HPDE6-E6E7 (cell line): Measurements from ENCODE around the gene PTPN7.
"Not testable (repeated sequence)": the region's sequence is repeated elsewhere in the genome, so short reads cannot be mapped to it uniquely, and the experiment has no call there.

Experiments
- DNase-seq: peaks from one replicate; pipeline ENCODE4 v3.0.0; 2011; ENCODE audit warnings: missing footprints; ENCODE audit errors: extremely low spot score

The PTPN7 gene

DNA sequence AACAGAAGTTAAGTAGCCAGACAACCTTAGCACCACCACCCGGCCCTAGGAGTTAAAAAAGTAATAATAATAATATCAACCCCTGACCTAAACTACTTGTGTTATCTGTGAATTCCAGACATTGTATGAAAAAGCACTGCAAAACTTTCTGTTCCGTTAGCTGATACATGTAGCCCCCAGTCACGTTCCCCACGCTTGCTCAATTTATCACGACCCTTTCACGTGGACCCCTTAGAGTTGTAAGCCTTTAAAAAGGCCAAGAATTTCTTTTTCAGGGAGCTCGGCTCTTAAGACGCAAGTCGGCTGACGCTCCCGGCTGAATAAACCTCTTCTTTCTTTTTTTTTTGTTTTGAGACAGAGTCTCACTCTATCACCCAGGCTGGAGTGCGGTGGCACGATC, 6.7 kb upstream of the PTPN7 start:
- DNase-seq = not testable (repeated sequence)

DNA sequence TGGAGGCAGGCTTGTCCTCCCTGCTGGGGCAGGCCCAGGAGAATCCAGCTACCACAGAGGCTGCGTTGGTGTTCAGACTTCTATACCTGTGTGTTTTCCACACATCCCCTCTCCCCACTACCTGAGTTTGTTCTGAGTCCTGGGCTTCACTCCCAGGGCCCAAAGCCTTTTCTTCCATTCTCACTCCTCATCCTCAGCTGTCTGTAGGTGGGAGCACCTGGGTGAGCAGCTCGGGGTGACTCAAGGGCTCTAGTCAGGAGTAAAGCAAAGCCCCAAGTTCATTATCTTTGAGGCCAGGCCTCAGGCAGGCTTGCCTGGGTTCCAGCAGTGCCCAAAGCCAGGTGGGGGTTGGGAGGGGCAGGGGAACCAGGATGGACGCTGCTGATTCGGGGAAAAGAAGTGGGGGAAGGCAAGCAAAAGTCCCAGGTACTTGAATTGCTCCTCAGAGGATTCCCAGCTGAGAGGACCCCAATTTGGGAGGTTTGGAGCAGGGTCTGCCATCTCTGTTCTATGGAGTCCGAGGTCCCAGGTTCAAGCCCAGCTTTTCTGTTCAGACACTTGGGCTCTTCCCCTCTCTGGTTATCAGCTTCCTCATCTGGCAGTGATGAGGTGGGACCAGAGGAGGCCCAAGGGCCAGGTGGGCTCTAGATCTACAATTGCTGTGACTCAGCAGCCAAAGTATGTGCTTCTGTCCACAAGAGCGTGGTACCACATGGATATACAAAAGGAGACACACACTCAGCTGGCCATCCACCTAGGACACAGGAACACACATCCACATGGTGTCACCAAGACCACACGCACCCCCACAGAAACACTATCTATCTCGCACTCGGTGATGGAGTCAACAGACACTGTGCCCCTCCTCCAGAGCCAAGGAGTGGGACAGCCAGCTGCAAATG, 5.8 kb upstream of the PTPN7 start:
- DNase-seq = no peak

DNA sequence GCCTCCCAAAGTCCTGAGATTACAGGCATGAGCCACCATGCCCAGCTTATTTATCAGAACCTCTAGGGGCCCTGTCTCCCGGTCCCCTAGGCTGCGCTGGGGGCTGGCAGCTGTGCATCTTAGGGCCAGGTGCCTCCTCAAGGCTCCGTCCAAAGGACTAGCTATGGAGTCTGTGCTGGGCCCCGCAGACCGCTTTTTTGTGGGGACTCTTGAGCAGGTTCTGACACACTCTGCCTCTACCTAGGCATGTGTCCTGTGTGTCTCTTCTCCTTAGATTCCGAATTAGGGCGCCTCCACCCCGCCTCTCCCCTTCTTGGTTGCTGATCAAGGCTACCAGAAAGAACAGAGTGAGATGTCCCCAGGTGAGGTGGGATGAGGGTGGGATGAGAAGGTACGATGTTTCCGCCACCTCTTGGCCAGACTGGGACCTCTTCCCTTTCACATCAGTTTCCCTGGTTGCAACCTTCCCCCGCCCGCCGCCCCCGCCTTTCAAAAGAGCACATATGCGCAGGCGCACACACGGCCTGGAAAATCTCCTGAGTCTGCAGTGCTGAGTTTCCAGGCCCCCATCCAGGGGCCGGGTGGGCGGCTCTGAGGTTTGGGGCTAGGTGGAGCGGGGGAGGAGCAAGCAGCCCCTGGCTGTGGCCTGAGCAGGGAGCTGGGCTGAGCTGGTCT, 5.0 kb upstream of the PTPN7 start:
- DNase-seq = no peak

DNA sequence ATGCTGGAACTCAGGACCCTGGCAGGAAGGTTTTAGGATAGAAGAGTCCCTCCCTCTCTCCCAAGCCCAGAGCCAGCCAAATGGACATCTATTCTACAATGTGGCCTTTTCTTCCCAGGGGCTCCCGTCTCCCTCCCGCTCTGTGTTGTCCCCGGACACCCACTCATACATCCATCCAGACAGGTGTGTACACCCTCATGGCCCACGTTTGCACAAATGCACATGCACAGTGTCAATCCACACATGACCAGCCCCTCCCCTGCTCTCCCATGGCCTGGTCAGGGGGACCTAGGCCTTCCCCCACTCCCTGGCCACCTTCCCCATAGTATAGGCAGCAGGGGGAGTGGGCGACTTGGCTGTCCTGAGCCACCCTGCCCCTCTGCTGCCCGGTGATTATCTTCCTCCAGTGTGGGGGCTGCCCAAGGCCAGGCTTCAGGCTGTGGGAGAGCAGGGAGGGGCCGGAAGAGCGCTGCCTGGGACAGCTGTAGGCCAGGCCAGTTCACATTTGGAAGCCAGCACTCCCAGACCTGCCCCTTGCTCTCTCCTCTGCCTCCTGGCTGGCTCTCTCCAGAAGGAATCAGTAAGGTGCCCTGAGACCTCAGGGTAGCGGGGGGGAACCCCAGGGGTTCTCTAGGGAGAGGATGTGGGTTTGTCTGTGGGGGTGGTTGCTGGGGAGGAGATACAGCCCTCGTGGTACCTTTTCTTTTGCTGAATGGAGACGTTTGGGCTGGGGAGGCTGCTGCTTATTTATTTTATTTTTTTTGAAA, 4.1 kb upstream of the PTPN7 start:
- no peak for DNase-seq

DNA sequence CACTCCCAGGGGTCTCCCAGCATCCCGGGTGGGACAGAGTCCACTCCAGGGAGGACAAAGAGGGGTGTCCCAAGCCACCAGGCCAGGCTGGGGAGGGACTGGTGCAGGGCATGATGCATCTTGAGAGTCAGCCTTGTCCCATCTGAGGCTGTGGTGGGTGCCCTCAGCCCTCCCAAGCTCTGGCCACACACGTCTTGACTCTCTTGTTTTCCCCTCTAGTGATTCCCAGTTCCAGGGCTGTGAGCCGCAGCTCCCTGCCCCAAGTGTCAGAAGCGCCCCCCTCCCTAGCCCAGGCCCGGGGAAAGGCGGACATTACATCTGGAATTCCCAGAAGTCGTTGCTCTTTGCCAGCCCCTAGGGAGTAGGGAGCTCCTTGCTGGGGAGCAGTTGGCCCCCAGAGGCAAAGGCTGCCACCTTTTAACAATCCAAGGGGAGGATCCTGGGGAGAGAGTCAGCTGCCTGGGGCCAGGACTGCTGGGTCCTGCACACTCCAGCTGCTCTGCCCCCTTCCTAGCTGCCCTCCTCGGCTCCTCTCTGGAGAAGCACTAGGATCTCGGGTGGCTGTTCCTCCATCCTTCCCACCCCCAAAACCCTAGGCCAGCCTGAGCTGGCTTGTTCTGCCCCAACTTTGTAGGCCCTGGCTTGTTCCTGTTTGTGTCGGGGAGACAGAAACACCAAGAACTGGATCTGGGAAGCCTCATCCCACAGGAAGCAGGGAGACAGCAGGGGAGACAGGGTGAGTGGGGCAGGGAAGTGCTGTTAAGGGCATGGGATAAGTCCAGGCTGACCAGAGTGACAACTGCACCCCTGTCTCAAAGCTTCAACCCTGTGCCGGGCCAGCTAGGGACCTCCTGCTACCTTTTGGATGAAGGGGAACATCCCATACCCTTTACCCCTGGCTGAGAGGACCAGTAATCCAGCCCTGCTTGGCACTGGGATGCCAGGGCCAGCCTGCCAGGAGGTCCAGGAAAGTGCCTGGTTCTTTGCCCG, 3.2 kb upstream of the PTPN7 start:
- no peak for DNase-seq

DNA sequence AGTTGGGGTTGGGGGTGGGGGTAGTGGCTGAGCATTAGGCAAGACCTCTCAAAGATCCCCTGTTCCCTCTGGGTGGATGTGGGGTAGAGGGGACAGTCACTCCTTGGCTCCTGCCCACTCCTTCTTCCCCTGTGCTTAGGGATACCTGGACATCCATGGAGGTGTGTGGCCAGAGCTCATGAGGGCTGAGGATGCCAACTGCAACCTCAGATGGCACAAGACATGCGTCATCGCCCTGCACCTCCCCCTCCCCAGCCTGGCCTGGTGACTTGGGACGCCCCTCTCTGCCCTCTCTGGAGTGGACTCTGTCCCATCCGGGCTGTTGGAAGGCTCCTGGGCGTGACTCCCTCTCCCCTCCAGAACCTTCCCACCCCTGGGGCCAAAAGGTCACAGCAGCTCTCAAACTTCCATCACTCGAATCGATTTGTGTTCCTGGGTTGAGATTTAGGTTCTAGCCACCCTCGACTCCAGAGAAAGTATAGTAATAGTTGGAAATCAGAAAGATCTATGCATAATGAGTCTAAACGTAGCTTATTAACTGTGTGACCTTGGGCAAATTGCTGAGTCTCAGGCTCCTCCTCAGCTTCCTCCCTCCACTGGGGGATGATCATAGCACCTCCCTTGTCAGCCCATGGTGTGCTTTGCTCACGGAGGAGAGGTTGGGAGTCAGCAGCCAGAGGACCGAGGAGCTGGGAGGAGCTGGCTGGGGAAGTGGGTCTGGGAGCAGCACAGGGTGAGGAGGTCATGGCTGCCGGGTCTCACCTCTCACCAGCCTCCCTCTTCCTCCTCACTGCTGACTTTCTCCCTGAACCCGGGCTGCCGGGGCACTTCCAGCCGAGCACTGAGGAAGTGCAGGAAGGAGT, 2.2 kb upstream of the PTPN7 start:
- no peak for DNase-seq

DNA sequence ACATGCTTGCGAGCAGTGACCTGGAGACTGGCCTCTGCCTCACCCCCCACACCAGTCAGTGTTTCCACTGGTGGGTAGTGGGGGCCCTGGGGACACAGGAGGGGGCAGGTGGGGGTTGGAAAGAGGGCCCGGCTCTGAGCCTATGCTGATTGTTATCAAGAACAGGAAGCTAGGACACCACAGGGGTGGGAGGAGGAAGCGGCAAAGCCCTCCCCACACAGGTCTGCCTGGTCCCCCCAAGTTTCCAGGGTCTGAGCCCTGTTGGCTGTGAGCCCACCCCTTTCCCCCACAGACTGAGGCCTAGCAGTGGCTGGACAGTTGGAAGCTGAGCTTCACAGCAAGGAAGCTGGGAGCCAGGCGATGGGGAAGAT, 1.6 kb upstream of the PTPN7 start:
- no peak for DNase-seq

DNA sequence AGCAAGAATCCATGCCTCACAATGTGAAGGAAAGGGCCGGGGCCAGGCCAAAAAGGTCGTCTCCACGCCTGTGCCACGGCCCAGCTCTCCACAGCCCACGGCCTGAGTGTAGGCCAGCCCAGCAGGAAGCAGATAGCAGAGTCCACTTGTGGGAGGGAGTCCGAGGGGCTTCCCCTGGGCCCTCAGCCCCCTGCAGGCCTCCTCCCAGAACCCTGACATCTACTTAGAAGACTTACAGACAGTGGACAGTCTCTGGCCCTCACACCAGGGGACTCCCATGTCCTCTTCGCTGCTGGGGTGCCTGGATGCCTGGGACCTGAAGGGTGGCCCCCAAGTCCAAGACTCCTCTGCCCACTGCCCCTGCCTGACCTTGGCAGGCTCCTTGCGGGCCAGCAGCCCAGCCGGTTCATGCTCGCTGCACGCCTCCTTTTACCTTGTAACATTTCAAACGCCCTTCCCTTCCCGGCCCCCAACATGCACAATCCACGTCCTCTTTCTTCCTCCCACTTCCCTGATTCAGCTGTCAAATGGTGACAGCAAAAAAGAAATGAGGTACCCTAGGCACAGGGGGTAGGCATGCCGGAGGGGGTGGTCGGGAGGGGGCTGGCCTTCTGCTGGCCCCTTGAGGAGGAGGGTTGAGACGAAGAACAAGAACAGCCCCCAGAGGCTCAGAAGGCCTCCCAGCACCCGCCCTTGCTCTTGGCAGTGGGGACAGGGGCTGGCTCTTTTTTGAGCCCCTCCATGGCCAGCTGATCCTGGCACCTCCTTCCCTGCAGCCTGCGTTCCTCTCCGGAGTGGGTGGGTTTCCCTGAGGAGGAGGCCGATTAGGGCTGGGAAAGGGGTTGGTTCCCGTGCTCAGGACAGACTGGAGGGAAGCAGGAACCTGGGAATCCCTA, 997 bp upstream of the PTPN7 start:
- no peak for DNase-seq

DNA sequence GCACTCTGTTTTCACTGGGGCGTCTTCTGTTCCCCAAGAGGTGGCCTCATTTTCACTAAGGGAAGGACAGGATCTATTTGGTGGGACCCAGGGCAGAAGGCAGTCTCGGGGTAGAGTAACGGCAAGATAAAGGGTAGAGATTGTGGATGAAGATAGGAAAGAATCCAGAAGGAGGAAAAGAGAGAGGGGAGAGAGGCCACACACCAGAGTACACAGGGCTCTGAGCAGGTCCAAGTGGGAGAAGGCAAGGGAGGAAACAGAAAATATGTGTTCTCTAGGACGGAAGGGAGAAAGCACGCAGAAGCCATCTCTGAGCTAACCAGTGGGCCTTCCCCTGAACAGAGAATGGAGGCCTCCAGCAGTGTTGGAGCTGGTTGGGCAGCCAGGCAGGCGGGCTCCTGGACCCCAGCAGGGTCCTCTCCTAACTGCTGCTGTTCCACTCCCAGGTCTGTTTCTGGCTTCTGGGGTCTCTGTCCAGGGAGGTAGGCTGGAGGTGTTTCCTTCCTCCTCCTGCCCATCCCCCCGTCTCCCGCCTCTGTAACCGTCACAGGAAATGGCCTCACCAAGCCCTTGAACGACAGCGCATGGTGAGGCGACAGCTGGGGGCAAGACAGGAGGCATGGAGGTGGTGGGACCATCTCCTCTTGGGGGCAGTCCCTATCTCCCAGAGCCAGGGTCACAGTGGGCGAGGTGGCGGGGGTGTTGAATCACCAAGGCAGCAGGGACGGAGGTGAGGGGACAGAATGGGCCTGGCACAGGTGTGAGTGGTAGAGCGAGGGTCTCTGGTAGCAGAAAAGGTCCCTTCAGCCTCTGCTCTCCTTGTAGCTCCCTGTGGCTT, 649 bp downstream of the PTPN7 start:
- DNase-seq = no peak

DNA sequence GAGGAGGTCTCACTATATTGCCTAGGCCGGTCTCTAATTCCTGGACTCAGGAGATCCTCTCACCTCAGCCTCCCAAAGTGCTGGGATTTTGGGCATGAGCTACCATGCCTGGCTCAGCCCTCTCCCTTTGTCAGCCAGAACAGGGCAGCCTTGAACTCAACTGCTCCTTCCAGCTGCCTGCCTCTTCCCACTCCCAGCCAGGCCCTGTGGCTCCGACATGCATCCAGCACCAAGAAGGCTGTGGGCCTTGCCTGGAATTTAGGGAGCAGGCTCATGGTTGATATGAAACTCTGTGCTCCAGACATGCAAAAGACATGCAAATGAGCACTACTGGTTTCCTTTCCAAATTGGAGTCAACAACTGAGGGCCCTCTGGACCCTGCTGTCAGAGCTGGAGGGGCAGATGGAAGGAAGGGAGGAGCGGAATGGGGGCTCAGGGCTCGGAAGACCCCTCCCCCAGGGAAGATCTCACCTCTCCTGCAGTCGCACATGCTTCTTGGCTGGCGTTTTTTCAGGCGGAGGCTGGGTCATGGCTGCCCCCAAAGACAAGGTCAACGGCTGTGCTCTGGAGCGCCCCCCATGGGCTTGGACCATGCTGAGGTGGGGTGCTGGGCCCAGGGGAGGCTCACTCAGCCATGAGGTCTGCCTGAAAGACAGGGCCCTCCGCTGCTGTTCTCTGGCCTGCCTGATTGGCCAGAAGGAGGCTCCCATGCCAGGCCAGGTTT, 1.4 kb downstream of the PTPN7 start:
- no peak for DNase-seq

DNA sequence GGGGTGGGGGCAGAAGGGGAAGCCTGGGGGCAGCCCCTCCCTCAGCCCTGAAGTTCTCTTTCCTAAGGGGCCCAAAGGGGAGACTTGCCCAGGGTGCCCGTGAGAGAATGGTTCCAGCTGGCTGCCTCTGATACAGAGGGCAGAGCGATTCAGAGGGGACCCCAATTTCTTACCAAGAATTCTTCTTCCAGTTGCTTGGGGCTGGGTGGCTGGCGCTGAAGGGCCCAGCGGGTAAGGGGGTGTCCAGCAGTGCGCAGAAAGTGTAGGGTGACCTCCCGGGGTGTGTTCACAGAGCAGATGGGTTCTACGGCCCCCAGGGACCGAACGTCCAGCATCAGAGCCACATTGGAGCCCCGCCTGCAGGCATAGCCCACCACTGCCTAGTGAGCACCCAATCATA, 2.5 kb downstream of the PTPN7 start:
- no peak for DNase-seq

DNA sequence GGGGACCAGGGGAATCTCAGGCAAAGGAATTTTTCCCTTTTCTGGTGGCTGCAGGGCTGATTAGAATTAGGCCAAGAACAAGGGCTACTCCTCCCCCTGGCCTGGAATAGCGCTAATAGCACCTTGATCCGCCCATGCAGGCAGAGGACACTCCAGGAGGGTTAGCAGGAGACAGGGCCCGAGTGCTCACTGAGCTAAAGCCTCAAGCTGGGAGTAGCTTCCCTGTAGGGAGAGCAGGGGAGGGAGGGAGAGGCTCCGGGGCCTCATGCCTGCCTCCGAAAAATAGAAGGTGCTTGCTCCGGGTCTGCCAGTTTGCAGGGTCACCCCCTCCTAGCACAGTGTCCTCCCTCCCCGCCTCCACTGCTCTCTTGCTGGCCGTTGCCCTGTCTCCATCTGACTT, 3.8 kb downstream of the PTPN7 start:
- no peak for DNase-seq

DNA sequence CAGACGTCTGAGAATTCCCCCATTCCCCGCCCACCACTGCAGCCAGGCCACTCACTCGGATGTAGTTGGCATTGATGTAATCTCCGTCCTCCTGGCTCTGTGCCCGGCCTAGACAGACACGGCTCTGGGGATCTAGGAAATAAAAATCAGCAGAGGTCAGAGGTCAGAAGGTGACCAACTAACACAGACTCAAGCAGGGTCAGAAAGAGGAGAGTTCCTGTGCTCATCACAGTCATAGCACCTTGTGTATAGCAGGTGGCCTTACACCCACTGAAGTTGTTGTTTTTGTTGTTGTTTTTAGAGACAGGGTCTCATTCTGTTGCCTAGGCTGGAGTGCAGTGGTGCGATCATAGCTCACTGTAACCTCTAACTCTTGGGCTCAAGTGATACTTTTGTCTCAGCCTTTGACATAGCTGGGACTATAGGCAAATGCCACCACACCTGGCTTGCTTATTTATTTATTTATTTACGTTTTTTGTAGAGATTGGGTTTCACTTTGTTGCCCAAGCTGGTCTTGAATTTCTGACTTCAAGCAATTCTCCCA, 4.9 kb downstream of the PTPN7 start:
- no peak for DNase-seq

DNA sequence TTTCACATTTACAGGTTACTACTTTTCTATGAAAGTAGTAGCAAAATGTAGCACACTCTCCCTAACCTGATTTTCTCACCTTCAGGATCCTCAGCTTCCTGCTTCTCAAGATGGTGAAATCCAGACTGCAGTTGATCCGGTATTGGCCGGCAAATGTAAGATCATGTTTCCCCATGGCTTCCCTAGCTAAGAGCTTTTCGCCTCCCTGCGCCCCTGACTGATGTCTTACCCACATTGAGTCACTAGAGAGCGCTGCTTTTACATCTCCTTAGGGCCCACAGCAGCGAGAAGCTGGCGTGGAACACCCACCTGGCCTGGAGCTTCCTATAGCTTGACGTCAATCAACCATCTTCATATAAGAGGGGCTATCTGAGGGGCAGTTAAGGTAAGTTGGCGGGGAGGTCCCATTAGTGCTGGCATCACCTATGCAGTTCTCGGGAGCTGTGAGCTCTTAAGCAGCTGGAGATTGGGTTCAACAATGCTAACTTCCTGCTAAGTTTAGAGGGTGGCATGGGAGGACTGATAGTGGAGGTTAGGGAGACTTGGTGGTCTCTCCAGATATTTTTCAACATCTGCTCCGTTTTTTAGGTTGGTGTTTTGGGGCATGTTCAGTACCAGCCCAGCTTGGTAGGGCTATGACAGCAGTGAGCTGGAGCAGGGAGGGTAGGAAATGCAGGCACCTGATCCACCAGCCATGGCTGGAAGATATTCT, 5.5 kb downstream of the PTPN7 start:
- DNase-seq = no peak

DNA sequence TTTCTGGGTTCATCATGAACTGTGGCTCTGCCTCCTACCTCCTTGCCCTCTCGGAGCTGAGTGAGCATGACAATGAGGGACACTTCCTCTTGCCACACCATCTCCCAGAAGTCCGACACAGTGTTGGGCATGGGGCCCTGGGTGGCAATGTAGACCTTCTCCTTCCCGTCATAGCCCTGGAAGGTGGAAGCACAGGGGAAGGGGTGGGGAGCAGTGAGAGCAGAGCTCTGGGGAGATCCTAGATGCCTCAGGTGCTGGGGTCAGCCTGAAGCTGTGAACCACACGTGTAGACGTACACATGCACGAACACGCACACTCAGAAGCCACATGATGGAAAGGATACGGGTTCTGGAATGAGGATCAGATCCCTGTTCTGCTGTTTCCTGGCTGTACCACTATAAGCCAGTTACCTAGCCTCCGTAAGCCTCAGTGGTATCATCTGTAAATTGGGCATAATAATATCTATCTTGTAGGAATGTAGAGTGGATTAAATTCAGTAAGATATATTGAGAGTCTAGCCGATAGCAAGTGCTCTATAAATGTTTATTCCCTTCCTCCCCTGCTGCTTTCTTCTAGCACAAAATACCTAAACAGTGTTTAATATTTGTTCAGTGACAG, 6.1 kb downstream of the PTPN7 start:
- DNase-seq = no peak

DNA sequence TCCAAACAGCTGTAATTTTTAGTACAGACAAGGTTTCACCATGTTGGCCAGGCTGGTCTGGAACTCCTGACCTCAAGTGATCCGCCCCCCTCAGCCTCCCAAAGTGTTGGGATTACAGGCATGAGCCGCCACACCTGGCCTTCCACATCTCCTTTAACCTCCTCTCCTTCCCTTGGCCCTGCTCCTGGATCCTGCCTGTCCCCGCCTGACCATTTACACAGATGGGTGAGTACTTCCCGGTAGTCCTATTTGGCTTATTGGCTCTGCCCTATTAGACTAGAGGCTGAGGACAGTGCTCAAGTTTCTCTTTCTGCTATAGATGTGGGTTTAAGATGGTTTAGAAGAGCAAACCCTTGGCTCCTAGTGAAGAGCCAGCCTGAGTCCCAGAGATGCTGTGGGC, 7.1 kb downstream of the PTPN7 start:
- DNase-seq = no peak
